GM15510 (cell line): ENCODE results near the gene UBE2E2.

ENCODE experiments used
- POLR2A ChIP-seq: IDR thresholded peaks from 3 replicates; pipeline ENCODE4 v1.6.1; 2011; ENCODE audit warnings: borderline replicate concordance; ENCODE audit not compliant: insufficient read length; ENCODE audit errors: extremely low read depth

Gene UBE2E2

DNA sequence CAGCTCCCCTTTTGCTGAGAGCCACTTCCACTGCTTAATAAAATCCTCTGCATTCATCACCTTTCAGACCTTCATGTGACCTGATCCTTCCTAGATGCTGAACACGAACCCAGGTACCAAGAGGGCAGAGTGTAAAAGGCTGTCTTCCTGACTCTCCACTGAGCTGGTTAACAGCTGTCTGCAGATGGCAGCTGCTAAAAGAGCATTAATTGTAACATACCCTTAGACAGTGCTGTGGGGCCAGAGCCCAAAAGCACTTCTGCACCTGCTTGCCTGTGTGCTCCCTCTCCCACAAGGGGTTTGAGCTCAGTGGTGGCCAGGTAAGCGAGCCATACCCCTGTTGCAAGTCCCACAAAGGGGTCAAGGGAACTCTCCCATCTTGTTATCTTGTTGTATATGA lies 187.3 kb downstream of the UBE2E2 start:
- no peak for TF ChIP-seq POLR2A

DNA sequence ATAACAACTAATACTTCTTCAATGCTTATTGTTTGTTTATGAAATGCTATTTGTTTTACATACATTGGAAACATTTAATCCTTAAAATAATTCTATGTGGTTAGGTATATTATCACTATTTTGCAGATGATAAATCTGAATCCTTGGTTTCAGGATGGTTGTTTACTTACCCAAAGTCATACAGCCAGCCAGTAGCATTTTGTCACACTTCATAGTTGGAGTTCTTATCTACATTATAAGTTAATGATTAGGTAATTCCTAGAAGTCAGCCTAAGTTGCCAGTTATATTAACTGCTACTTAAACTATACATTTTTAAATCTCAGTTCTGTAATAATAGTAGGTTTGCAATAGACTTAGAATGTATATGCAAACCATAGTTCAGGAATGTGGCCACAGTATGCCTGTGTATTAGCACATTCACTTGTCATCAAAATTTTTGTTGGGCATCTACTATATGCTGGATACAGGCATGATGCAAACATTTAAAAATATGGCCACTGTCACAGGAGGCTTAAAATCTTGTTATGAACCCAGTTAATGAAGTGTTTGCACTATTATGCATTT lies 187.9 kb downstream of the UBE2E2 start:
- no peak for TF ChIP-seq POLR2A

DNA sequence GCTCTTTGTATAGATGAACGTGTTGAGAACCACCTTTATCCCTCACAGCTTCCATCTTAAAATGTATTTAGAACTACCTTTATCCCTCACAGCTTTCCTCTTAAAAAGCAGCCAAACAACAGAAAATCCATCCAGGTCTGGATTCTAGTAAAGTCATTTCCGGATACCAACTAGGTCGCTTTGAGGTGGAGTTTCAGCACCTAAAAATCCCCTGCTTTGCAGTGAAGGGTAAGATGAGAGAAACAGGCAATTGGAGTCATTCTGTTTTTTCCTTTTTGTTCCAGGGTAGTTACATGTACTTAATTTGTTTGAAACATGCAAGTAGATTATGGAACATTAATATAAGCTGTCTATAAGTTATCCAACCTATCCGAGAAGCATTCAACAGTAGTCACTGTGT lies 192.0 kb downstream of the UBE2E2 start:
- TF ChIP-seq POLR2A = no peak

DNA sequence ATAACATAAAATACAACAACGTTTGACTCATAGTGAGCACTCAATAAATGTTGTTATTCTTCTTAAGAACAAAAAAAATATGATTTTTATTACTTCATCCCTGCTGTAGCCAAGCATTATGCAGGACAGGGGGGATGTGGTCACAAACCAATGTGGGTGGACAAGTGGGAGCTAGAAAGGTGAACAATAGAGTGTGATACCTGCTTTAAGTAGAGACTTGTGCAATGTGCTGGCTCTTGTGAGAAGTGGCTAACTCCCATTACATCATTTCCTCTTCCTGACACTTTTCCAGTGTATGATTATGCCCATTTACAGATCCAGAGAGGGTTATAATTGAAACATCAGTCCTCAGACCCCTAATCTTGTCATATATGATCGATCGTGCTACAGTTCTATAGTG lies 193.6 kb downstream of the UBE2E2 start:
- TF ChIP-seq POLR2A = no peak

DNA sequence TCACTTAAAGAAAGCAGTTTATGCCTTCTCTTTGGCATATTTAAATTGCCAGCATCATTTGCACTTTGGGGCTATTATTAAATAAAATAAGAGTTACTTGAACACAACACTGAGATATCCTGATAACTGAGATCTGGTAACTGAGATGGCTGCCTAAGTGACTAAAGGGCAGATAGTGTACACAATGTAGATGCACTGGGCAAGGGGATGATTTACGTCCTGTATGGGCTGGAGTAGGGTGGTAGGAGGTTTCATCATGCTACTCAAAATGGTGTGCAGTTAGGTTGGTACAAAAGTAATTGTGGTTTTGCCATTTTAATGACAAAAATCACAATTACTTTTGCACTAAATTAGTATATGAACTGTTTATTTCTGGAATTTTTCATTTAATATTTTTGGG lies 196.1 kb downstream of the UBE2E2 start:
- TF ChIP-seq POLR2A = no peak

DNA sequence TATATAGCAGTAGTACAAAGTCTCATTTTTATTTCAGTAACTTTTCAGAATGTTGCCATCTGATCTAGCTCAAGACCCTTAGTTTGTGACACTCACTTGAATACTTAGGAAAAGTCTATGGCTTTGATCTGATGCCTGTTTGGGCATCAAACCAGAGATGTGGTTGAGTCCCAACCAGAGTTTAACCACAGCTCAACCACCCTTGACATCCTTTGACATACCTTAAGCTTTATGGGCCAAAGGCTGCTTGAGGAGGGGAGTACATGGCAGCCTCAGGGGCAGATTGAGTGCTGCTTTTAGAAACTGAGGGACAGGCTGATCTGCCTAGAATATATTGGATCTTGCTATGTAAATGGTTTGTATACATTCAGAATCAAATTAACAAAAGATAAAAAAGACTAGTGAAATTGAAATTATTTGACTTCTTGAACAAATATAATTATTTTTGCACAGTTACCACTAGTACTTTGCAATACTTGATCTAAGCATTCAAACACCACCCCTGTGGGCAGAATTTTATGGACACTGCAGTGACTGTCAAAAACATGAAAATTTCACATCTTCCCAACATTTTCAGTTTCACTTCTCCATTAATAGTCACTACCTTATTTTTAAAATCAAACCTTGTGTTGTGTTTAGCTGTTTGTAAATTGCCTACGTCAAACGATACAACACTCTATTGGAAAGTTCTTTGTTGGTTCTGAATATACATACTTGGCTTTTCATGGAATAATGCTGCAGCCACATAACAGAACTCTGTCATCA lies 199.8 kb downstream of the UBE2E2 start:
- TF ChIP-seq POLR2A = no peak

DNA sequence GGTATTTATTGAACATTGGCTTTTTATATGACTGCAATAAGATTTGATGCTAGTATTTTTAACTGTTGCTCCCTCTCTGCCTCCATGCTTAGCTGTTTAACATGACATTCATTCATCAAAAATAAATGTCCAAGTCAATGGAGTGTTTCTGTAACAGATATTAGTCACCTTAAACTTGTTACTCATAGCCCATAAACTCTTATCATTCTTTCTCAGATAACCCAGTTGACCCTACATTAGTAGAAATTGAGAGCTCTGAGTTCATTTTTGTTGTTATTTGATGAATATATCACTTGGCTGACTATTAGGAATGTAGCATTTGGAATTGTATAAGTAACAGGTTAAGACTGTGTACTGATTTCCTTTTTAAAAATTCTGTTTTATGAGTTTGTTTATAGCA lies 201.1 kb downstream of the UBE2E2 start:
- no peak for TF ChIP-seq POLR2A

DNA sequence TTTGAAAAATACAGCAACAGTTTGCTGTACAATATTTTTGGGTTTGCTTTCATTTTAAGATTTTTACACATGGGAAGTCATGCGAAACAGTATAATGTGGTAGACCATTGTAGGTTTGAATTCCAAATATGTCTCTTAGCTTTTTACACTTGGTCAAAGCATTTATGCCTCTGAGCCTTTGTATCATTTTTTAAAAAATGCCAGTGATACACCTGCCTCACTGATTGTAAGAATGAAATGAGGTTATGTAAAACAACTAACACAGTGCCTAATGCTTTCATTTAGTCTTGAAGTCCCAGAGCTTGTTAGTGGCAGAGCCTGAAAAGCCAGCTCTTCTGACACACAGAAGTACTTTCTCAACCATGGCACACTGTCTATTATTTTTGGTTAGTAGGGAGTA lies 202.0 kb downstream of the UBE2E2 start:
- no peak for TF ChIP-seq POLR2A

DNA sequence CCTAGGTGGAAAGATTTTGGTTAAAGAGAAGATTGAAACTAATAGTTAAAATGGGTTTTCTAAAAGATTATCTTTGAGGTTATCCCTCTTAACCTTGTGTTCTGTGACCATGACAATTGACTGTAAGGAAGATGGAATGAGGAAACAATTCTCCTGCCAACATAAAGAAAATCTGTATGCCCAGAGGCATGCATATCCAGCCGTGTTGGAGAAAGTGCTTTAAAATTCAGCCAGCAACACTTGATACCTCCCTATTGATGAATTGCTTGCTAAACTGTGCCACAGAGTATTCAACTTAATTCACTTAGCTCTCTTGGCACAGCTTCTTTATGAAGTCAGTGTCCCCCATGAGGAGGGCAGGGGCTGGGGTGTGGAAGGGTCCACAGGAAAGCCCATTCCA lies 203.5 kb downstream of the UBE2E2 start:
- TF ChIP-seq POLR2A = no peak

DNA sequence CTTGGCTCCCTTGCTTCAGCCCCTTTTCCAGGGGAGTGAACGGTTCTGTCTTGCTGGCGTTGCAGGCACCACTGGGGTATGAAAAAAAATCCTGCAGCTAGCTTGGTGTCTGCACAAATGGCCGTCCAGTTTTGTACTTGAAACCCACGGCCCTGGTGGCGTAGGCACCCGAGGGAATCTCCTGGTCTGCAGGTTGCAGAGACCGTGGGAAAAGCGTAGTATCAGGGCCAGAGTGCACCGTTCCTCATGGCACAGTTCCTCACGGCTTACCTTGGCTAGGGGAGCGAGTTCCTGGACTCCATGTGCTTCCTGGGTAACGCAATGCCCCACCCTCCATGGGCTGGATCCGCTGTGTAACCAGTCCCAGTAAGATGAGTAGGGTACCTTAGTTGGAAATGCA lies 214.9 kb downstream of the UBE2E2 start:
- no peak for TF ChIP-seq POLR2A

DNA sequence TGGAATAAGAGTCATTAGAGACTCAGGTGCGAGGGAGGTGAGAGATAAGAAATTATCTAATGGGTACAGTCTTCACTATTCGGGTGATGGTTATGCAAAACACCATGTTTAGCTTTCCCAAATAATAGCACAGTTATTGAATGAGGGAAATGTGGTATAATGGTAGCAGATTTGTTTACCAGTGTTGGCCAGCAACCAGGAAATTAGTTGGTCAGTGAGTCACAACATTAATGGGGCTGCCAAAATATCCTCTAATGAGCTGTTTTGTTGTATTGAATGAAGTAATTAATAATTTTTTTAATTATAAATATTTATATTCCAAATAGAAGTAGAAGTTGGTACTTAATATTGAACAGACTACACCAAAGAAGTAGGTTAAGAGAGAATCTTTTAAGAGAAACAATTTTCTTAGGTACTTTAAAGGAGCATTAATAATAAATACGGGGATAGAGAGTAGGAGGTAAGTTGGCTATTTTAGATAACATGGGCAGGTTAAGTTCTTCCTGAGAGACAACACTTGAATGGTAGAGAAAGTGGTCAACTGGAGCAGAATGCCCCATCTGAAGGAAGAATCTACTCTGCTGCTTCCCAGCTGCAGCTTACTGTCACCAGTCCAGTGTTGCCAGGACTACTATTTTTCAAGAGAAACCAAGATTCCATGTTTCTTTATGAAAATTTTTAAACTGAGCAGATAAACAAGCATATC lies 218.8 kb downstream of the UBE2E2 start:
- TF ChIP-seq POLR2A = no peak

DNA sequence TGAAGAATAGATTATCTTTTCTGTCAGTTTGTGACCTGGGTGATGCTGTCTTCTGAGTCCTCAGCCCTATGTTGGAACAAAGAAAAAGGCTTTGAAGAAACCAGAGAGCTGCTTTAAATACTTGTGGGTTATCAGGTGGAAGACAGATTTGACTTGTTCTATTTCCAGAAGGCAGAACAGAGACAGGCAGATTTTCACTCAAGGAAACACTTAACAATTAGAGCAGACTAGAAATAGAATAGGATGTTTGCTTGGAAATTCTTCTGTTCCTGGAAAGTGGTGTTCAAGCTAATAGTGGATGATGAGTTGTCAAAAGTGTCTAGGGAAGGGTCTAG lies 219.4 kb downstream of the UBE2E2 start:
- no peak for TF ChIP-seq POLR2A

DNA sequence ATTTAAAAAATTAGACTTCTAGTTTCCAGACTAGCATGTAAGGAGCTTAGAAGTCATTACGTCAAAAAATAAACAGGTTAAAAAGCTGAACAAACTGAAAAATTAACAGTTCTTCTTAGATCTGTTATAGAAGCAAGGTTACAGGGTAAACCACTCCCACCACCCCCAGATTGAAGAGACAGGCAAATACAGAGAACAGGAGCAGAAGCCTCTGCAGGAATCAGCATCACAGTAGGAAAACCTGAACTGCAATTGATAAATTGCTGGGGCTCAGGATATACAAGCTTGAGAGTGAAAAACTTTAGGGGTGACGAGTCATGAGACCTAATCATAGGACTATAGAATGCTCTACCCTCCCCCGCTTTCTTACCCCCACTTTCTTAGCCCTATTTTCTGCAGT lies 222.3 kb downstream of the UBE2E2 start:
- no peak for TF ChIP-seq POLR2A

DNA sequence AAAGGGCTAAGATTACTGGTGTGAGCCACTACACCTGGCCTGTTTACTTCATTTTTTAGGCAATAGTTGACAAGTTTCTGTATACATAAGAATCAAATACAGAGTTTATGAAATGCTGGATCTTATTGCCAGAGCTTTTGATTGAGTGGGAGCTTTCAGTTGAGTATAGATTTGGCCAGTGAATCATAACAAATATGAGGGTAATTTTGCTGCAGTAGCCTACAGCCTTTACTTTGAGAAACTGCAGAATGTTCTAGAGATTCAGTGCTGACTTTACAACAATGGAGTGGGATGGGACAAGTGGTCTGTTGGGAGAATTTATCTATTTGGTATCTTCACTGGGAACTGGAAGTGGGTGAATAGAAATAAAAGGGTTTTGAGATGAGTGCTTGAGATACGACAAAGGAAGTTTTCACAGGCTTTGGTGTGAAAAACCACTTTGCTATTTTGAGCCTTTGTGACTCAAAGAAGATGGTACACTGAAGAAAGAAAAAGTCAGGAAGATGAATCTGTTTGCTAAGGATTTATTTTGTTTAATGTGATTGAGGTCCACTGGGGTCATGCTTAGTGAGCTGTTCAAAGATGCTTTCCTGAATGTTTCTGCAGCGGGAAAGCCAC lies 227.8 kb downstream of the UBE2E2 start:
- no peak for TF ChIP-seq POLR2A

DNA sequence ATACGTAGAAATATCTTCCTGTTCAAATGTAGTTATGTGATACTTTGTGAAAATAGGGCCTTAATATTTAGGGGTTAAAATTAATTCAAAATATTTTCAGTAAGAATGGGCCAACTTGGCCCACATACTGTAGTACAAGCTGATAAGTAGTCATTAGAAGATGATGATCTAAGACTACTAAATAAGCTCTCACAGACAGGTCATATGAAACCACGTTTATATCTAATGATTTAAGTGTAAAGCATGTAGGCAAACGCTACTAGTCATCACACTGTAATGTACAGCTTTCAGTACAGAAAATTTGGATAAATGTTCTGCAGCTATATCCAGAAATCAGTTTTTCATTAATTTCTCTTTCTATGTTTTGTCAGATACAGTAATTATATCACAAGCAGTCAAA lies 228.6 kb downstream of the UBE2E2 start:
- TF ChIP-seq POLR2A = no peak

DNA sequence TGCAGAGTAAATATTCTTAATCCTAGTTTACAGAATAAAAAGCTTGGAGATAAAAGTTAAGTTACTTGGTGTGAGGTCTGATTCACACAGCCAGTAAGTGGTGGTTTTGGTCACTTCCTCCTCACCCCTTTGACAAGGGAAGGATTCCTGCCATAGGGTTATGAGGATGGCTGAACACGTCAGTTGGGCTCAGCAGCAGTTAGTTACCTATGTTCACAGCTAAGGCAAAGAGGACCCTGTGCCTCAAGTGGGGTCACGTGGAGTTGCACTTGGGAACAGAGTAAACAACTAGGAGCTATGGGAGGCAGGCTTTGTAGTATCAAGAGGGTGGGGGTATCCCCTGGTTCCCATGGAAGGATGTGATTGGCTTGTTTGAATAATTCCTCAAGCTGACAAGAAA lies 232.2 kb downstream of the UBE2E2 start:
- no peak for TF ChIP-seq POLR2A
